Measurements from ENCODE around the gene MRFAP1. TPM values are rescaled to one million over a fixed set of nuclear protein-coding genes. Genes with fewer than 3 reads are reported as not detected.

MRFAP1 gene
- total and polyA plus RNA-seq, 10 of the 15 experiments (the other 5 are each of a cell fraction or from before 2014, with no cell fraction given): 18.7 to 105 (median 80.8) TPM

- TF ChIP-seq CEBPZ (IDR thresholded peaks at IDR 0.05; ENCODE audit: low read depth, low read length) (no peak), BHLHE40 (IDR thresholded peaks at IDR 0.05; ENCODE audit: borderline replicate concordance in 1 of 2, low read depth in 2 of 2, low read length in 1 of 2) (no peak), ZBTB40 (IDR thresholded peaks at IDR 0.05; ENCODE audit: borderline replicate concordance) (no peak)
These were observed 45.8 kb downstream of the MRFAP1 start (continued) for GRCh38 chr4:6686104-6686787.

All from GM12878 (cell line).